ENCODE measurements around the gene SERPINB7. TPM values are rescaled to one million over a fixed set of nuclear protein-coding genes. Genes with fewer than 3 reads are reported as not detected.

SERPINB7 gene
- total and polyA plus RNA-seq, 11 donors, result 1.4 TPM; not detected in 10

- Histone ChIP-seq H3K27me3 (peaks cover 0 to 3% (median 0%) of the 10 kb centered on the region in 9 donors), H3K36me3 (no peaks in the 10 kb centered on the region), H3K27ac (no peak overlapping the region), H3K9me3 (peaks cover 0 to 12% (median 0%) of the 10 kb centered on the region in 12 donors), H3K4me1 (no peaks in the 10 kb centered on the region), H3K4me3 (no peak overlapping the region)
- intact Hi-C loops (cut with DNase I), result loop anchor here in 1 of 10 donors (2.0 kb wide), 1 partner anchor 332 kb away; no protein-coding TSS in a partner anchor
- no peak for DNase-seq
- TF ChIP-seq CTCF (IDR thresholded peaks at IDR 0.05) (no peak), POLR2A (IDR thresholded peaks at IDR 0.05) (no peak)
- no peak for ATAC-seq
- WGBS, 4 donors, result 62 to 73% (median 68%) methylated on average over 2 of the region's 2 CpGs
Observed at GRCh38 chr18:63850636-63851035, 75.4 kb downstream of the SERPINB7 start.

Other genes with a start within 250 kb of the SERPINB7 start
- not detected for gene SERPINB12, start 233.0 kb upstream of the SERPINB7 start, total RNA-seq
- not detected for gene SERPINB12, start 233.0 kb upstream of the SERPINB7 start, polyA plus RNA-seq
- not detected for gene SERPINB13, start 188.1 kb upstream of the SERPINB7 start, total RNA-seq
- not detected for gene SERPINB13, start 188.1 kb upstream of the SERPINB7 start, polyA plus RNA-seq
- not detected for gene SERPINB4, start 131.2 kb upstream of the SERPINB7 start, total RNA-seq
- under 1 TPM in 1 of 2 donors, not detected in 1; 0.85 TPM for gene SERPINB4, start 131.2 kb upstream of the SERPINB7 start, polyA plus RNA-seq
- gene SERPINB3, start 113.5 kb upstream of the SERPINB7 start, total RNA-seq, result under 1 TPM in 1 of 9 donors, not detected in 8; 0.16 TPM
- under 1 TPM in 1 of 2 donors, not detected in 1; 0.07 TPM for gene SERPINB3, start 113.5 kb upstream of the SERPINB7 start, polyA plus RNA-seq
- not detected for gene SERPINB11, start 72.5 kb upstream of the SERPINB7 start, total RNA-seq
- gene SERPINB11, start 72.5 kb upstream of the SERPINB7 start, polyA plus RNA-seq, result not detected
- 1 to 10 TPM in 1 of 9 donors, under 1 TPM in 3, not detected in 5; 0.27 to 1.2 (median 0.58) TPM for gene SERPINB2, start 112.3 kb downstream of the SERPINB7 start, total RNA-seq
- gene SERPINB2, start 112.3 kb downstream of the SERPINB7 start, polyA plus RNA-seq, result under 1 TPM in 1 of 2 donors, not detected in 1; 0.10 TPM
- gene SERPINB10, start 132.5 kb downstream of the SERPINB7 start, total RNA-seq, result under 1 TPM in 1 of 9 donors, not detected in 8; 0.20 TPM
- gene SERPINB10, start 132.5 kb downstream of the SERPINB7 start, polyA plus RNA-seq, result not detected
- gene HMSD, start 173.9 kb downstream of the SERPINB7 start, total RNA-seq, result 1 to 10 TPM in 1 of 9 donors, under 1 TPM in 2, not detected in 6; 0.33 to 1.3 (median 0.43) TPM
- gene HMSD, start 173.9 kb downstream of the SERPINB7 start, polyA plus RNA-seq, result not detected
- 10 to 100 TPM in 1 of 9 donors, 1 to 10 TPM in 8; 1.3 to 10.3 (median 3.5) TPM for gene SERPINB8, start 194.7 kb downstream of the SERPINB7 start, total RNA-seq
- 10 to 100 TPM in 1 of 2 donors, under 1 TPM in 1; 0.72 to 12.6 TPM for gene SERPINB8, start 194.7 kb downstream of the SERPINB7 start, polyA plus RNA-seq